Upper lobe of left lung (tissue), 4 donors: ENCODE results near the gene ACTRT2.

ENCODE experiments used
- POLR2A ChIP-seq, 4 donors: fragments of 450-650 bp; IDR thresholded peaks; one replicate each; pipeline ENCODE4 v1.5.1; 2016 to 2017; ENCODE audit warnings: antibody characterized with exemption in 4 of 4, mild to moderate bottlenecking in 2 of 4
- POLR2AphosphoS5 ChIP-seq, 2 donors: sonication (generic); formaldehyde crosslinking; IDR thresholded peaks; one replicate each; pipeline ENCODE4 v1.5.1; 2017; ENCODE audit warnings: antibody characterized with exemption in 2 of 2
- TF ChIP-seq, protein P1 (sequence below), 6 experiments: fragments of 450-650 bp in 4 of 6; fragments of 200-600 bp in 2 of 6; sonication (generic) in 2 of 6; IDR thresholded peaks; one replicate each; pipeline ENCODE4 v1.5.1; 2016 to 2019; ENCODE audit warnings: antibody characterized with exemption in 6 of 6

DNA sequence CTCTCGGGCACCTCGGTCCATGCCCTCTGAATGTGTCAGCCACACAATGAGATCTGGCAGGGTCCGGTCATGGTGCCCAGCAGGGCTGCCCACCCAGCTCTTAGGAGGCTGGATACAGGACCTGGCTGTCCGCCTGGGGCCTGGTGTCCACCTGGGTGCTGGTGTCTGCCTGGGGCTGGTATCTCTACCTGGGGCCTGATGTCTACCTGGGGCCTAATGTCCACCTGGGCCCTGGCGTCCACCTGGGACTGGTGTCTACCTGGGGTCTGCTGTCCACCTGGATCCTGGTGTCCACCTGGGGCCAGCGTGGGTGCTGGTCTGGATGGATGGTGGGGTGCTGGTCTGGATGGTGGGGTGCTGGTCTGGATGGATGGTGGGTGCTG is 45.1 kb upstream of the ACTRT2 start:
- TF ChIP-seq, protein P1, sequence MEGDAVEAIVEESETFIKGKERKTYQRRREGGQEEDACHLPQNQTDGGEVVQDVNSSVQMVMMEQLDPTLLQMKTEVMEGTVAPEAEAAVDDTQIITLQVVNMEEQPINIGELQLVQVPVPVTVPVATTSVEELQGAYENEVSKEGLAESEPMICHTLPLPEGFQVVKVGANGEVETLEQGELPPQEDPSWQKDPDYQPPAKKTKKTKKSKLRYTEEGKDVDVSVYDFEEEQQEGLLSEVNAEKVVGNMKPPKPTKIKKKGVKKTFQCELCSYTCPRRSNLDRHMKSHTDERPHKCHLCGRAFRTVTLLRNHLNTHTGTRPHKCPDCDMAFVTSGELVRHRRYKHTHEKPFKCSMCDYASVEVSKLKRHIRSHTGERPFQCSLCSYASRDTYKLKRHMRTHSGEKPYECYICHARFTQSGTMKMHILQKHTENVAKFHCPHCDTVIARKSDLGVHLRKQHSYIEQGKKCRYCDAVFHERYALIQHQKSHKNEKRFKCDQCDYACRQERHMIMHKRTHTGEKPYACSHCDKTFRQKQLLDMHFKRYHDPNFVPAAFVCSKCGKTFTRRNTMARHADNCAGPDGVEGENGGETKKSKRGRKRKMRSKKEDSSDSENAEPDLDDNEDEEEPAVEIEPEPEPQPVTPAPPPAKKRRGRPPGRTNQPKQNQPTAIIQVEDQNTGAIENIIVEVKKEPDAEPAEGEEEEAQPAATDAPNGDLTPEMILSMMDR (IDR thresholded peaks at IDR 0.05), result no peak
- TF ChIP-seq POLR2AphosphoS5 (IDR thresholded peaks at IDR 0.05) (no peak), POLR2A (IDR thresholded peaks at IDR 0.05) (no peak)
